ENCODE results near the gene HAGHL.

DNA sequence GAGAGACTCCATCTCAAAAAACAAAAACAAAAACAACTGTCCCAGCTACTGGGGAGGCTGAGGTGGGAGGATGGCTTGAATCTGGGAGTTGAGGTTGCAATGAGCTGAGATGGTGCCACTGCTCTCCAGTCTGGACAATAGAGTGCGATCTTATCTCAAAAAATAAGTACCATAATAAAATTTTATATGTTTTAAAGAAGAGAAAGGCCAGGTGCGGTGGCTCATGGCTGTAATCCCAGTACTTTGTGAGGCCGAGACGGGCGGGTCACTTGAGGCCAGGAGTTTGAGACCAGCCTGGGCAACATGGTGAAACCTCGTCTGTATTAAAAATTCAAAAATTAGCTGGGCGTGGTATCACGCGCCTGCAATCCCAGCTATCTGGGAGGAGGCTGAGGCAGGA lies 49.9 kb downstream of the HAGHL start:
- TF ChIP-seq, protein P1, sequence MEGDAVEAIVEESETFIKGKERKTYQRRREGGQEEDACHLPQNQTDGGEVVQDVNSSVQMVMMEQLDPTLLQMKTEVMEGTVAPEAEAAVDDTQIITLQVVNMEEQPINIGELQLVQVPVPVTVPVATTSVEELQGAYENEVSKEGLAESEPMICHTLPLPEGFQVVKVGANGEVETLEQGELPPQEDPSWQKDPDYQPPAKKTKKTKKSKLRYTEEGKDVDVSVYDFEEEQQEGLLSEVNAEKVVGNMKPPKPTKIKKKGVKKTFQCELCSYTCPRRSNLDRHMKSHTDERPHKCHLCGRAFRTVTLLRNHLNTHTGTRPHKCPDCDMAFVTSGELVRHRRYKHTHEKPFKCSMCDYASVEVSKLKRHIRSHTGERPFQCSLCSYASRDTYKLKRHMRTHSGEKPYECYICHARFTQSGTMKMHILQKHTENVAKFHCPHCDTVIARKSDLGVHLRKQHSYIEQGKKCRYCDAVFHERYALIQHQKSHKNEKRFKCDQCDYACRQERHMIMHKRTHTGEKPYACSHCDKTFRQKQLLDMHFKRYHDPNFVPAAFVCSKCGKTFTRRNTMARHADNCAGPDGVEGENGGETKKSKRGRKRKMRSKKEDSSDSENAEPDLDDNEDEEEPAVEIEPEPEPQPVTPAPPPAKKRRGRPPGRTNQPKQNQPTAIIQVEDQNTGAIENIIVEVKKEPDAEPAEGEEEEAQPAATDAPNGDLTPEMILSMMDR (IDR thresholded peaks at IDR 0.05 in 8 of 11, conservative IDR thresholded peaks at IDR 0.05 in 3 of 11): no peak
- no peak for TF ChIP-seq POLR2A (IDR thresholded peaks at IDR 0.05)

Measured in spleen (tissue), 7 donors.